Measurements from ENCODE around the gene MEX3B. TPM values are rescaled to one million over a fixed set of nuclear protein-coding genes. Genes with fewer than 3 reads are reported as not detected.
"Not testable (repeated sequence)": the region's sequence is repeated elsewhere in the genome, so short reads cannot be mapped to it uniquely, and the experiment has no call there.

Gene MEX3B
- total RNA-seq, 1 donor from 2014 or later, result 0.43 TPM

DNA sequence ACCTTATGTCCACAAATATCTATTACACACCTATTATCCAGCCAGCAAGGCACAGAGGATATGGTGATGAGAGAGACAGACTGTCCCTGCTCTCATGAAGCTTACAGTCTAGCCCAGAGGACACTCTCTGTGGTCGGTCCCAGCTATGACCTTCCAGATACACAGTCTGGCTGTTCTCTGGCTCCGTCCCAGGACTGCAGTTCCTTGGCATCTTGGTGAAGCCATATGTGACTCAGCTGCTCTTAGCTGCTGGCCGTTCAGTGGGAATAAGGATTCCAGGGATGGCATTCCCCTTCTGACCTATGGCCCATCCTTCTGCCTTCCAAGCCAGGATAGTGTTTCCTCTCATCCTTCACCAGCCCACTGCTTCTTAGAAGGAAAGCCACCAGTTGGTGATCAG, 30.8 kb downstream of the MEX3B start:
- DNase-seq (ENCODE audit: low spot score) (no peak), ATAC-seq (no peak)

GRCh38 chr15:82012908-82013307, 32.9 kb downstream of the MEX3B start:
- DNase-seq (ENCODE audit: low spot score), result no peak
- no peak for ATAC-seq

DNA sequence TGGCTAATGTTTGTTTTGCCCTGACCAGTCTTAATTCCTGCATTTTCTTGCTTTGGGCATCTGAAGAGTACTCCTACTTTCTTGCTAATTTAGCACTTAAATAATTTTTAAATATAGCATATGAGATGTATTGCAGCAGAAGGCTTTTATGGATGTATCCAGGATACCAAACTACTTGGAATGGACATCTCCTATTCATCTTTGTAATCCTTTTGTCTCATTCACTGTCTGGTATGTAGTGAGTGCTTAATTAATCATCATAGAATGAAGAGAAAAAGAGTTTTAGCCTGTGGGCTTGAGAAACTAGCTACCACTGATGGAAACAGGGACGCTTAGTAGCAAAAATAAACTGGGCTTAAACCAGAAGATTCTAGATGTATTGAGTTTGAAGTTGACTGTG, 40.6 kb downstream of the MEX3B start:
- ATAC-seq (no peak), DNase-seq (ENCODE audit: low spot score) (no peak)

DNA sequence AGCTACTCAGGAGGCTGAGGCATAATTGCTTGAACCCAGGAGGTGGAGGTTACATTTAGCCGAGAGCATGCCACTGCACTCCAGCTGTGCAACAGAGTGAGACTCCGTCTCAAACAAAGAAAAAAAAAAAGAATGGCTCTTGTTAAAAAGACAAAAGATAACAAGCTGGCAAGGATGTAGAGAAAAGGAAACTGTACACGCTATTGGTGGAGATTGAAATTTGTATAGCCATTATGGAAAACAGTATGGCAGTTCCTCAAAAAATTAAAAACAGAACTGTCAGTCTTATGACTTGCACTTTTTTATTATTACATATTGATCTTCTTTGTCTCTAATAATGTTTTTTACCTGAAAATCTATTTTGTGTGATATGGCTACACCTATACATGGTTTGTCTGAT, 41.9 kb downstream of the MEX3B start:
- ATAC-seq, result no peak
- DNase-seq (ENCODE audit: low spot score), result no peak

GRCh38 chr15:81995081-81995480, 50.7 kb downstream of the MEX3B start:
- DNase-seq (ENCODE audit: low spot score); ATAC-seq: not testable (repeated sequence)

DNA sequence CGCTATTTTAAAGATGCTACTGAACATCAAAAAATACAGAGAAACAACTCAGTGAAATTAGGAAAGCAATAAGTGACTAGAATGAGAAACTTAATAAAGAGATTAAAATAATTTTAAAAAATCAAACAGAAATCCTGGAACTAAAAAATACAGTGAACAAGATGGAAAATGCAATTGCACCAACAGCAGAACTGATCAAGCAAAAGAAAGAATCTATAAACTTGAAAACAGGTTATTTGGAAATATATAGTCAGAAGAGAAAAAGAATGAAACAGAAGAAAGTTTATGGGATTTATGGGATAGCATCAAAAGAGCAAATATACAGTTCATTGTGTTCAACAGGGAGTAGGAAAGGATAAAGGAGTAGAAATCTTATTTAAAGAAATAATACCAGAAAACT, 53.3 kb downstream of the MEX3B start:
- no peak for ATAC-seq
- DNase-seq (ENCODE audit: low spot score), result no peak

Other genes starting within 250 kb of the MEX3B start
- 6.7 TPM for gene EFL1, start 216.7 kb upstream of the MEX3B start, total RNA-seq
- 0.58 TPM for gene SAXO2, start 216.8 kb upstream of the MEX3B start, total RNA-seq

All from left lobe of liver (tissue), 2 donors.